NCI-H1694 treated with DMSO at 0.1 percent for 48 hours (cell line): ENCODE results near the gene MAN1C1.
"Not testable (repeated sequence)": the region's sequence is repeated elsewhere in the genome, so short reads cannot be mapped to it uniquely, and the experiment has no call there.

ENCODE experiments used
- DNase-seq: peaks from one replicate; lab custom pipeline; 2025; lab: John Stamatoyannopoulos, UW

Gene MAN1C1

GRCh38 chr1:25680701-25681100 lies 64.1 kb downstream of the MAN1C1 start:
- no peak for DNase-seq

- DNase-seq, result no peak
Measured at GRCh38 chr1:25682059-25682601, 65.5 kb downstream of the MAN1C1 start.

GRCh38 chr1:25683177-25683576 lies 66.6 kb downstream of the MAN1C1 start:
- no peak for DNase-seq

GRCh38 chr1:25683731-25684130 lies 67.1 kb downstream of the MAN1C1 start:
- no peak for DNase-seq

- no peak for DNase-seq
Measured at GRCh38 chr1:25684216-25684965, 67.8 kb downstream of the MAN1C1 start.

- DNase-seq, result no peak
Measured at GRCh38 chr1:25685211-25685750, 68.7 kb downstream of the MAN1C1 start.

- no peak for DNase-seq
Measured at GRCh38 chr1:25685938-25686665, 69.5 kb downstream of the MAN1C1 start.

GRCh38 chr1:25687221-25688017 lies 70.8 kb downstream of the MAN1C1 start:
- no peak for DNase-seq

GRCh38 chr1:25688390-25689119 lies 72.0 kb downstream of the MAN1C1 start:
- DNase-seq, result no peak

GRCh38 chr1:25689686-25690381 lies 73.2 kb downstream of the MAN1C1 start:
- no peak for DNase-seq

- DNase-seq, result no peak
Measured at GRCh38 chr1:25690396-25690956, 73.9 kb downstream of the MAN1C1 start.

- no peak for DNase-seq
Measured at GRCh38 chr1:25691211-25691610, 74.6 kb downstream of the MAN1C1 start.

GRCh38 chr1:25692560-25692959 lies 76.0 kb downstream of the MAN1C1 start:
- no peak for DNase-seq

GRCh38 chr1:25694167-25695007 lies 77.8 kb downstream of the MAN1C1 start:
- no peak for DNase-seq

GRCh38 chr1:25695090-25695770 lies 78.6 kb downstream of the MAN1C1 start:
- no peak for DNase-seq

- DNase-seq, result no peak
Measured at GRCh38 chr1:25695771-25696311, 79.2 kb downstream of the MAN1C1 start.

- DNase-seq, result not testable (repeated sequence)
Measured at GRCh38 chr1:25696643-25697042, 80.1 kb downstream of the MAN1C1 start.

GRCh38 chr1:25697435-25698217 lies 81.0 kb downstream of the MAN1C1 start:
- DNase-seq, result no peak
